ENCODE data around the gene MGLL. TPM values are rescaled to one million over a fixed set of nuclear protein-coding genes. Genes with fewer than 3 reads are reported as not detected.

MGLL gene
- total RNA-seq (10 to 100 TPM; 25.5 to 34.0 TPM), polyA plus RNA-seq (ENCODE audit: insufficient read length in 2 of 2) (10 to 100 TPM; 41.9 to 48.6 TPM)
- long read RNA-seq, donor 1, full-length matches to known transcripts = 21 of 21 reads
- long read RNA-seq, donor 1, partial matches to known transcripts = 0 of 21 reads
- long read RNA-seq, donor 1, other reads (novel, unspliced or antisense) = 0 of 21 reads
- long read RNA-seq, donor 2, full-length matches to known transcripts = 11 of 11 reads
- long read RNA-seq, donor 2, partial matches to known transcripts = 0 of 11 reads
- long read RNA-seq, donor 2, other reads (novel, unspliced or antisense) = 0 of 11 reads
- long read RNA-seq, donor 3, full-length matches to known transcripts = 5 of 5 reads
- long read RNA-seq, donor 3, partial matches to known transcripts = 0 of 5 reads
- long read RNA-seq, donor 3, other reads (novel, unspliced or antisense) = 0 of 5 reads
- long read RNA-seq, donor 4, full-length matches to known transcripts = 5 of 5 reads
- long read RNA-seq, donor 4, partial matches to known transcripts = 0 of 5 reads
- long read RNA-seq, donor 4, other reads (novel, unspliced or antisense) = 0 of 5 reads

DNA sequence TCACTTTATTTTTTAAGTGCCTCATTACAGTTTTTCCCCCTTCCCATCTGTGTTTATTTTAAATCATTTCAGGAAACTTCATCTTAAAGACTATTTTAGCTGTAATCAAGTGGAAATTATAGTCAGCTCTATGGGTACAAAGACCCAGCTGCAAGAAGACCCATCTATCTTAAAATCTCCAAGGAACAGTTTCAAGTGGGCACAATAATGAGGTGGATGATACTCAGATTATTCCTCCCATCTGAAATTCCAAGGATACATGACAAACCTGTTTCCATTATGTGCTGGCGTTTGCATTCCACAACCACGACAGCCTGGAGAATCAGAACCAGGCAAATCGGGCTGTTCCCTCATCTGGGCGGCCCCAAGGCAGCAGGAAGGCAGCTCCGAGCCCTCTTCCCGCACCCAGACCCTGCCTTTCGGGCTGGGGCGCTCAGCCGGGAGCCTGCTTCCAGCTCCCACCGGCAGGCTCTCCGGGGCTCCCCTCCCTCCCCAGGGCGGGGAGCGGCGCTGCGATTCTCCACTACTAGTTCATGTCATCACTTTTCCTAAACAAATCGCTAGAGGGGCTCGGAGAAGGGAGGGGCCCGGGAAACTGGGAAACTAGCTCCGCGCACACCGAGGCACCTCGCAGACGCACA, at the start of gene MGLL:
MGLL (minus strand) TSS at position 475 of the 641 bp plus-strand sequence; CDS start at position 278, 197 bp downstream.
- peaks cover 5% of the 10 kb centered on the region for H3K36me3 ChIP-seq (ENCODE audit: control insufficient read depth, insufficient read depth, low read length)
- peaks cover 36% of the 10 kb centered on the region for H3K4me1 ChIP-seq (ENCODE audit: control insufficient read depth, insufficient read depth, low read length)
- peak within 1 kb of the TSS; percentile 85 for H3K4me3 ChIP-seq (ENCODE audit: low read depth, low read length)
- no peaks in the 10 kb centered on the region for H3K9me3 ChIP-seq (ENCODE audit: control insufficient read depth, insufficient read depth, low read length)
- DNase-seq (ENCODE audit: low read depth in 4 of 6, low spot score in 6 of 6) = peak in 2 of 6 donors; percentile 58 to 81
- no peaks in the 10 kb centered on the region for H3K27me3 ChIP-seq (ENCODE audit: control insufficient read depth, insufficient read depth, low read length)
- peak within 1 kb of the TSS; percentile 88 for H3K27ac ChIP-seq (ENCODE audit: low read depth, low read length)
- 1% methylated on average over 22 of the region's 23 CpGs for WGBS (ENCODE audit: insufficient coverage)

DNA sequence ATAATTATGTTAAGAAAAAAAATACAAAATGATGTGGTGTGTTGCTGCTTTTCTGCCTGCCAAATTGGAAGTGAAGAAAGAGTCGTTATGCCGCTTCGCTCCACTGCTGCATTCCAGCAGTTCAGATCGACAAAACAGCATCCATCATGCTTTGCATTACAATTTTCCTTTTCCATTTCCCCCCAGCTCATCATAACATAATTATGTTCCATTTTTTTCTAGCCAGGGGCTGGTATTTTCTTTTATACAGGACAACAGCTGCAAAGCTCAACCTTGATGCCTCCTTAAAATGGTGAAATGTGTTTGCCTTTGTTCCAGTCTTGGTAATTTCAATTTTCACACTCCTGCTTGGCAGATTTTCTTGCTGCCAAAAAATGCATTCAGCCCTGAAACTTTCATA, 47.8 kb upstream of the MGLL start:
- H3K4me3 ChIP-seq (ENCODE audit: low read depth, low read length) = no peak overlapping the region
- H3K36me3 ChIP-seq (ENCODE audit: control insufficient read depth, insufficient read depth, low read length) = no peaks in the 10 kb centered on the region
- no peaks in the 10 kb centered on the region for H3K9me3 ChIP-seq (ENCODE audit: control insufficient read depth, insufficient read depth, low read length)
- 60% methylated on average over 1 of the region's 4 CpGs for WGBS (ENCODE audit: insufficient coverage)
- no peaks in the 10 kb centered on the region for H3K4me1 ChIP-seq (ENCODE audit: control insufficient read depth, insufficient read depth, low read length)
- no peaks in the 10 kb centered on the region for H3K27me3 ChIP-seq (ENCODE audit: control insufficient read depth, insufficient read depth, low read length)
- peak in 2 of 6 donors; percentile 42 to 89 for DNase-seq (ENCODE audit: low read depth in 4 of 6, low spot score in 6 of 6)
- H3K27ac ChIP-seq (ENCODE audit: low read depth, low read length) = no peak overlapping the region

DNA sequence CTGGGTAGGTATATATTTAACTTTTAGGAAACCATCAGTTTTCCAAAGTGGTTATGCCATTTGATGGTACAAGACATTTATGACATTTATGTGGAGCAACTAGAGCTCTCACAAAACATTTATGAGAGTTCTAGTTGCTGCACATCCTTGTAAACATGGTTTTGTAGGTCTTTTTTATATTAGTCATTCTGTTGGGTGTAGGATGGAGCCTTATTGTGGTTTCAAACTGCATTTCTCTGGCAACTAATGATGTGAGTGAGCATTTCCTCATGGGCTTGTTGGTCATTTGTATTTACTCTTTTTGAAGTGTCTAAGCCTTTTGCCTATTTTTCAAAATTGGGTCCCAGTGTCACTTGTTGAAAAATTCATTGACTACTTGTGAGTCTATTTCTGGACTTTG, 45.7 kb upstream of the MGLL start:
- Histone ChIP-seq H3K4me3 (ENCODE audit: low read depth, low read length) (no peak overlapping the region), H3K4me1 (ENCODE audit: control insufficient read depth, insufficient read depth, low read length) (no peaks in the 10 kb centered on the region), H3K9me3 (ENCODE audit: control insufficient read depth, insufficient read depth, low read length) (no peaks in the 10 kb centered on the region), H3K36me3 (ENCODE audit: control insufficient read depth, insufficient read depth, low read length) (no peaks in the 10 kb centered on the region), H3K27ac (ENCODE audit: low read depth, low read length) (no peak overlapping the region), H3K27me3 (ENCODE audit: control insufficient read depth, insufficient read depth, low read length) (no peaks in the 10 kb centered on the region)
- no peak for DNase-seq (ENCODE audit: low read depth in 4 of 6, low spot score in 6 of 6)

DNA sequence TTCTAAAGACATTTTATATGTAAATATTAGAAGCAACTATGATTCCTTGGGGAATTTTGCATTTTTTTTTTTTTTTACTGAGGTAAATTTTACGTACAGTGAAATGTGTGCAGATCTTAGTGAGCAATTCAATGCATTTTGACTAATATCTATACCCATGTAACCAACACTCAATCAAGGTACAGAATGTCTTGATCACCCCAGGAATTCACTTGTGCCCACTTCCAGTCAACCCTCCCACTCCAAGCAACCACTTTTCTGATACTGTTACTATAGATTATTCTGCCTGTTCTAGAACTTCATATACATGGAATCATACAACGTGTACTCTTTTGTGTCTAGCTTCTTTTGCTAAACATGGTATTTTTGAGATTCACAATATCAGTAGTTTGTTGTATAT, 45.1 kb upstream of the MGLL start:
- WGBS (ENCODE audit: insufficient coverage) = no CpG with 5 or more reads among the region's 2 CpGs
- no peak for DNase-seq (ENCODE audit: low read depth in 4 of 6, low spot score in 6 of 6)
- H3K36me3 ChIP-seq (ENCODE audit: control insufficient read depth, insufficient read depth, low read length) = no peaks in the 10 kb centered on the region

DNA sequence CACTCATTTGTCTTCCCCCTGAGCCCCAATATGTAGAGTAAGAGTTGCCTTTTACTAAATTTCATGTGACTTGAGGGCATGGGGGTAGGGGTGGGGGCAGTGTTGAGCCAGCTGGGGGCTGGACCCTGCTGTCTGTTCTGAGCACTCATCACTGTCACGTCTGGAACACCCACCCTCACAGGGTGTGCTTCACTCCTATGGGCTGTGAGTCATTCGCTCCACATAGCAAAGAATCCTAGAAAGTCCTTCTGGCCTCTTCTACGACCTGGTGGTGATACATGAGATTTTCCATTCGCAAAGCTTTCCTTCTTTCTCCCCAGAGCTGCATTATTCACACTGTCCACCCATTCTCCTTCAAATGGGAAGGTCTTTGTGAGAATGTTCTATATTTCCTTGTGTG, 43.6 kb upstream of the MGLL start:
- Histone ChIP-seq H3K27me3 (ENCODE audit: control insufficient read depth, insufficient read depth, low read length) (no peaks in the 10 kb centered on the region), H3K27ac (ENCODE audit: low read depth, low read length) (no peak overlapping the region), H3K4me1 (ENCODE audit: control insufficient read depth, insufficient read depth, low read length) (no peaks in the 10 kb centered on the region), H3K36me3 (ENCODE audit: control insufficient read depth, insufficient read depth, low read length) (no peaks in the 10 kb centered on the region), H3K9me3 (ENCODE audit: control insufficient read depth, insufficient read depth, low read length) (no peaks in the 10 kb centered on the region), H3K4me3 (ENCODE audit: low read depth, low read length) (no peak overlapping the region)
- 100% methylated on average over 1 of the region's 4 CpGs for WGBS (ENCODE audit: insufficient coverage)
- DNase-seq (ENCODE audit: low read depth in 4 of 6, low spot score in 6 of 6) = no peak

More for the DNA sequence above, 45.1 kb upstream of the MGLL start:
- H3K4me3 ChIP-seq (ENCODE audit: low read depth, low read length) = no peak overlapping the region
- H3K4me1 ChIP-seq (ENCODE audit: control insufficient read depth, insufficient read depth, low read length) = no peaks in the 10 kb centered on the region
- no peak overlapping the region for H3K27ac ChIP-seq (ENCODE audit: low read depth, low read length)
- no peaks in the 10 kb centered on the region for H3K27me3 ChIP-seq (ENCODE audit: control insufficient read depth, insufficient read depth, low read length)
- H3K9me3 ChIP-seq (ENCODE audit: control insufficient read depth, insufficient read depth, low read length) = no peaks in the 10 kb centered on the region

DNA sequence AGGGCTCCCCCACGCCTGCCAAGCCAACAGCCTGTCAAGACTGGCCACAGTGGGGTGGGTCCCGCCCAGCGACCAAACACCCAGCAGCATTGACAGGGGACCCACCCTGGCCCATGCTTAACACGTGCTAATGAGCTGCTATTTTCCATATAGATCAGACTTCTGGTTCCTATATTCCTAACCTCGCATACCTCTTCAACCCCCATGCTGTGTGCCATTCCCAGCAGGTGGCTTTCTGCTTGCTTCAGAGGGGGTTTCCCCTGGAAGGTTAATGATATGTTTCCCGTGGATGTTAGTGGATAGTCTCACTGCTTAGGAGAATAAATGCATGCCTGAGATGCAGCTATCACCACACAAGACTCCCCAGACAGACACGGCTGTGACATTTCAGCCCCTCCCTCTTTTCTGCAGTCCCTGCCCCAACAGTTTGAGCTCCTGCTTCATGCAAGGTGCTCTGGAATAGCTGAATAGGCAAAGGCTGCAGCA, 37.9 kb upstream of the MGLL start:
- DNase-seq (ENCODE audit: low read depth in 4 of 6, low spot score in 6 of 6) = peak in 1 of 6 donors; percentile 61
- Histone ChIP-seq H3K27me3 (ENCODE audit: control insufficient read depth, insufficient read depth, low read length) (no peaks in the 10 kb centered on the region), H3K9me3 (ENCODE audit: control insufficient read depth, insufficient read depth, low read length) (no peaks in the 10 kb centered on the region), H3K4me1 (ENCODE audit: control insufficient read depth, insufficient read depth, low read length) (no peaks in the 10 kb centered on the region), H3K36me3 (ENCODE audit: control insufficient read depth, insufficient read depth, low read length) (no peaks in the 10 kb centered on the region), H3K27ac (ENCODE audit: low read depth, low read length) (no peak overlapping the region), H3K4me3 (ENCODE audit: low read depth, low read length) (no peak overlapping the region)
- WGBS (ENCODE audit: insufficient coverage) = 48% methylated on average over 5 of the region's 7 CpGs

DNA sequence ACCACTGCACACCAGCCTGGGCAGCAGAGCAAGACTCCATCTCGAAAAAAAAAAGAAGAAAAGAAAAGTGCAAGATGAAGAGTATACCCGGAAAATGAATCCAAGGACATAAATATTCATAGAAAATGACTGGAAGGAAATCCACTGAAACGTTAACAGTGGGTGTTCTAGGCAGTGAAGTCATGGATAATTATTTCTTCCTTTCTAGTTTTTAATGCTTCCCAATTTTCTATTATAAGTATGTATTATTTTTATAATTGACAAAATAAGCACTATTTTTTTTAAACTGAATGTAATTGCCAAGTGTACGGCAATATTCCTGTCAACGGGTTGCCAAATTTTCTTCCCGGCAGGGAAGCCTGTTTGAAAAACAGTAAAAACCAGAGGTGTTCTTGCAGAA, 37.4 kb upstream of the MGLL start:
- Histone ChIP-seq H3K27me3 (ENCODE audit: control insufficient read depth, insufficient read depth, low read length) (no peaks in the 10 kb centered on the region), H3K4me1 (ENCODE audit: control insufficient read depth, insufficient read depth, low read length) (no peaks in the 10 kb centered on the region), H3K9me3 (ENCODE audit: control insufficient read depth, insufficient read depth, low read length) (no peaks in the 10 kb centered on the region), H3K4me3 (ENCODE audit: low read depth, low read length) (no peak overlapping the region), H3K36me3 (ENCODE audit: control insufficient read depth, insufficient read depth, low read length) (no peaks in the 10 kb centered on the region), H3K27ac (ENCODE audit: low read depth, low read length) (no peak overlapping the region)
- WGBS (ENCODE audit: insufficient coverage) = 62% methylated on average over 4 of the region's 6 CpGs
- peak in 1 of 6 donors; percentile 81 for DNase-seq (ENCODE audit: low read depth in 4 of 6, low spot score in 6 of 6)

DNA sequence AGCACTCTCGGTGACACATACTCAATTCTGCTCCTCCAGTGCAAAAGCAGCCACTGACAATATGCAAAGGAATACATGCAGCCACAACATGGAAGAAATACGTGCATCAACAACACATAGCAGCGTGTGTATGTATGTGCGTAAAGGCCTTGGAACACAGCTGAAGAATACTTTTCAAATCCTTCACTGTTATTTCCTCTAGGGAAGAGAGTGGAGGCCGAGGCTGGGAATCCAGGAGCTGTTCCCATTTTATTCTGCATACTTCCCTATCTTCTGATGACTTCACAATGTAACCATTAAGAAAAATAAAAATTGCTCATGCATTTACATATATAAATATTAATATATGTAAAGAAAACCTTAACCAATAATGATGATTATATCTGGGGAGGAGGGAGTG, 36.6 kb upstream of the MGLL start:
- WGBS (ENCODE audit: insufficient coverage) = no CpG with 5 or more reads among the region's 5 CpGs
- Histone ChIP-seq H3K9me3 (ENCODE audit: control insufficient read depth, insufficient read depth, low read length) (no peaks in the 10 kb centered on the region), H3K4me3 (ENCODE audit: low read depth, low read length) (no peak overlapping the region), H3K36me3 (ENCODE audit: control insufficient read depth, insufficient read depth, low read length) (no peaks in the 10 kb centered on the region), H3K4me1 (ENCODE audit: control insufficient read depth, insufficient read depth, low read length) (no peaks in the 10 kb centered on the region), H3K27ac (ENCODE audit: low read depth, low read length) (no peak overlapping the region), H3K27me3 (ENCODE audit: control insufficient read depth, insufficient read depth, low read length) (no peaks in the 10 kb centered on the region)
- DNase-seq (ENCODE audit: low read depth in 4 of 6, low spot score in 6 of 6) = no peak

DNA sequence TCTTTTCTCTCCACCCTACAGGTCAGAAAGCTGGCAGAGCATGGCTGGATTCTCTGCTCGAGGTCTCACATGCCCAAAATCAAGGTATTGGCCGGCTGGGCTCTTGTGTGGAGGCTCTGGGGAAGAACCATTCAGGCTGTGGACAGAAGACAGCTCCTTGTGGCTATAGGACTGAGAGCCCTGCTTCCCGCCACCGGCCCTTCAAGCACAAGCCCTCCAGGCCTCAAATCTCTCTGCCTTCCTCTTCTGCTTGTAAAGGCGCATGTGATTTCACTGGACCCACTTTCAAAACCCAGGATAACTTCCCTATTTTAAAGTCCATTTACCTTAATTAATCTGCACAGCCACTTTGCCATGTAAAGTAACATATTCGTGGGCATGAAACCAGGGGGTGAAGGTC, 36.2 kb upstream of the MGLL start:
- no peaks in the 10 kb centered on the region for H3K27me3 ChIP-seq (ENCODE audit: control insufficient read depth, insufficient read depth, low read length)
- no peak overlapping the region for H3K4me3 ChIP-seq (ENCODE audit: low read depth, low read length)
- H3K4me1 ChIP-seq (ENCODE audit: control insufficient read depth, insufficient read depth, low read length) = no peaks in the 10 kb centered on the region
- H3K9me3 ChIP-seq (ENCODE audit: control insufficient read depth, insufficient read depth, low read length) = no peaks in the 10 kb centered on the region
- H3K36me3 ChIP-seq (ENCODE audit: control insufficient read depth, insufficient read depth, low read length) = no peaks in the 10 kb centered on the region
- WGBS (ENCODE audit: insufficient coverage) = 89% methylated on average over 5 of the region's 6 CpGs
- no peak overlapping the region for H3K27ac ChIP-seq (ENCODE audit: low read depth, low read length)
- no peak for DNase-seq (ENCODE audit: low read depth in 4 of 6, low spot score in 6 of 6)

All from spinal cord (tissue), 10 donors.